GM18499 (cell line): Measurements from ENCODE around the gene KYNU.
"Not testable (repeated sequence)": the region's sequence is repeated elsewhere in the genome, so short reads cannot be mapped to it uniquely, and the experiment has no call there.

Experiments
- ATAC-seq: cut with Tn5 transposase; IDR thresholded peaks from one replicate; pipeline ENCODE4 v1.9.1; 2021; ENCODE audit warnings: moderate number of reproducible peaks; ENCODE audit not compliant: insufficient read depth, unreplicated experiment

Gene KYNU

DNA sequence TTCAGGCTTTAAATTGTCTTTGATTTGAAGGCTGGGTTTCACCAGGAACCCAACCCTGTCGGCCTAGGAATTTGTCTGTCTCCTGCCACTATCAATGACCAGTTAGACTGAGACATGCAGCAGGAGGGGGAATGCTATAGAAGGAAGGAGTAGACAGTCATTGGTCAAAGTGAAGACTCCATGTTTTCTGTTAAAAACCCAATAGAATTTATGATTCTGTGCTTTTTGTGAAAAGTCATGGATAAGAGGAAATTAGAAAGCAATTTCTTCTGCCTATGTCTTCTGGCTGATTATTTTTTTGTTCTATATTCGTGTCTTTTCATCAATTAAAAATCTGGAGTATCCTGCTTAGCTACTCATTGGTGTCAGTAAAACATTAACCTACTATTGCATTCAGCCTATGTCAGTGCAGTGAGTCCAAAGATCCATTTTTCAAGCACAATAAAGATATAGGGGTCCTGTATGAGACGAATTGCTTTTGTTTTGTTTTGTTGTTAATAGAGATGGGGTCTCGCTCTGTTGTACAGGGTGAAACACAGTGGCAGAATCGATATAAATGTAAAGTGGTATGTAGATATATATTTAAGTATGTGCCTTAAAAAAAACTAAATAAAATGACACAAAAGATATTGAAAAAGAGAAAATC is 7.9 kb upstream of the KYNU start:
- ATAC-seq = no peak

DNA sequence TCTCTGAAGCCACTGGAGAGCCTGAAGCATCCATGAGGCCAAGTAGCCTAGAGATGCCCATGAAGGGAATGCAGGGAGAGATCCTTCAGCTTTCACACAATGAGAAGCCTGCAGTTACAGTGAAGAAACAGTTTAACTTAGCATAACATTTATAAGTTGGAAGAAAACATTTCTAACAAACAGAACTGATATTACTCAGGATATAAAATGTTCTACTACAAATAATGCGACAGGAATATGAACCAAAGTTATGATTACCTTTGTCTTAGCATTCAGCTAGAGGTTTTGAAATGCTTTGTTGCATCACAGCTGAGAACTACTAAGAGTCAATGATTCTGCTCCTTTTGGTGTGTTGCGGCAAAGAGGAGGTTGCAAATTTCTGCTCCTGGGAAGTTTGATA is 6.9 kb upstream of the KYNU start:
- no peak for ATAC-seq

DNA sequence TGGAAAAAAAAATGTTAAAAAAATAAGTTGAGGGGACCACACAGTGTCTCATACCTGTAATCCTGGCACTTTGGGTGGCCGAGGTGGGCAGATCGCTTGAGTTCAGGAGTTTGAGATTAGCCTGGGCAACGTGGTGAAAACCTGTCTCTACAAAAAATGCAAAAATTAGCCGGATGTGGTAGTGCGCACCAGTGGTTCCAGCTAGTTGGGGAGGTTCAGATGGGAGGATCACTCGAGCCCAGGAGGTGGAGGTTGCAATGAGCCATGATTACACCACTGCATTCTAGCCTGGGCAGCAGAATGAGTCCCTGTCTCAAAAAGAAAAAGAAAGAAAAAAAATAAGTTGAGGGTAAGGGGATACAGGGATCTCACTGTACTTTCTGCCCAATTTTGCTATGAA is 6.1 kb upstream of the KYNU start:
- ATAC-seq = no peak

GRCh38 chr2:142872882-142873724 is 4.4 kb upstream of the KYNU start:
- ATAC-seq = no peak

DNA sequence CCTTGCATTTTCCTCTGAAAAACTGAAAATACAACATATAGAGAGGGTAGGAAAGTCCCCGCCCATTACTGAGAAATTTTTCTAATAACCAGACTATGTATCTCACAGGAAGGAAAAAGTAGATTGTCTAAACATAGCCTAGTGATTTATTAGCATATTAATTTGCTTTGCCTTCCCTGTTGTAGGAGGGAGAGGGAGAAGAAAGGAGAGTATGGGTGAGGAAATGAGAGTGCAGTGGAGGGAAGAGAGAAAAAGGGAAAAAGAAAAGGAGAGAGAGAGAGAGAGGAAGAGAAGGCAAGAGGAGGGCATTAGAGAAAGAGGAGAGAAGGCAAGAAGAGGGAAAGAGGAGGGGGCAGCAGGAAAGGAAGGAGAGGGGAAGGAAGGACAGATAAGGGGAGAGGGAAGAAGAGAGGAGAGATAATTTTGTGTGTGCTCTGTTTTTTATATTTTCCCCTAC is 3.6 kb upstream of the KYNU start:
- ATAC-seq = no peak

DNA sequence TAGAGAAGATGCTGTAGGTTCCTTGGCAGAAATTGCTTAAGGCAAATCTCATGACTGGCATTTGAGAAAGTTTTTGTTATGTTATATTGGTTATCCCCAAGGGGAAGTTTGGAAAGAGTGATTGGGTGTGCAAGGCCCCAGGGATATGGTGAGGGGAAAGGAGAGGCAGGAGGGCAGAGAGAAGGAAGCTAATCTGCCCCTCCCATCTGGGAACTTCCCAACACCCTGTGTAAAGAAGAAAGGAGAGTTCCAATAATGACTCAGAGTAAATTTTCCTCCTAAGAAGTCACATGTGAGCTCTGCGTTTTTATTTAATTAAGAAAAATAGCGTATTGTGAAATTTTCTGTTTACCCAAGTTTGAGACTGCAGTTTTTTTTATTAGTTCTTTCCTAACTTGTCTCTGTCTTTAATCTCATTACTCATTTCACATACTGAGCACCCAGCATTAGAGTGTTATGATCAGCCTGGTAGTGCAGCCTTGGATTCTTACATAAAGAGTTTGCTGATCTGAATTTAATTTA is 3.1 kb upstream of the KYNU start:
- no peak for ATAC-seq

DNA sequence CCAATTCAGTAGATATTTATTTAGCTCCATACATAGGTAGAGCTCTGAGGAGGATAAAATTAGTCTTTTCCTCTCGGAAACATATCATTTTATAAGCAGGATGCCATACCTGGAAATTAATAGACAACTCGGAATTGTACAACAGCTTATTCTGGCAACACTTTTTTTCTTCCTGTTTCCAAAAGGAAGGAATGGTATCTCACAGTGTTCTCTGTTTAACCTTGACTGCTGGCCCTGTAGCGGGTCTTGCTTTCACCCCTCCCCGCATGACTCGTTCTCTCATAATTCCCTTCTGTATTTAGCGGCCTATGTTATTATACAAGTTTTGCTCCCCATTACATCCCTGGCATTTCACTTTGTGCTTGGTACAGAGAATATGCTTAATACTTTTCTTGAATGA is 2.5 kb upstream of the KYNU start:
- no peak for ATAC-seq

- ATAC-seq = no peak
These were observed 1.8 kb upstream of the KYNU start for GRCh38 chr2:142875652-142876051.

- ATAC-seq = no peak
These were observed 1.0 kb upstream of the KYNU start for GRCh38 chr2:142876423-142876822.

DNA sequence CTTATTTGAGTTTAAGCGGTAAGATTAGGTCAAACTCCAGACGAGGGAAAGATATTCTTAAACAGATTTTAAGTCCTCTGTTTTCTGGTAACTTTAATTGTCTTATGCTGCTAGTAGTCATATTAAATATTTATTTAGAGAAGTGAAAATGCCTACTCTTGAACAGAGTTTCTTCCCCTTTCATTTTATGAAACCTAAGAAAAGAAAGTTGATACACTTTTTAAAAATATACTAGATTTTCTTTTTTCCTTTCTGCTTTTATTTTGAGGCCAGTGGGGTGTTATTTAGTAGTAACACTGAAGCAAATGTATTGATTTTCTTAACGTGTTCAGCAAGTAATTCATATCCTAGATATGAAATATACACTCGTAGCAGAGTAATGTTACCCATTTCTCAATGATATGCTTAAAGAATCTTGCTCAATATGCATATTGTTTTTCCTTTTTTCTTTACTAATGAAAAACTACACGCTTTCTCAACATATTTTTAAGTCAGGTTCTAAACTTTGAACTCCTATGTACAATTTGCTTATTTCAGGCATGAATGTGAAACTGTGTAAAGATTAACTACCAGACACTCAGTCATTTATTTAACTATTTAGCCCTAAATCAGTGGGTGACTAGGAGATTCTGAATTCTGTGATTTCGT is 691 bp downstream of the KYNU start:
- ATAC-seq = no peak

GRCh38 chr2:142879151-142879550 is 1.7 kb downstream of the KYNU start:
- ATAC-seq = no peak

- no peak for ATAC-seq
These were observed 2.8 kb downstream of the KYNU start for GRCh38 chr2:142880279-142880678.

- ATAC-seq = no peak
These were observed 4.2 kb downstream of the KYNU start for GRCh38 chr2:142881619-142882018.

DNA sequence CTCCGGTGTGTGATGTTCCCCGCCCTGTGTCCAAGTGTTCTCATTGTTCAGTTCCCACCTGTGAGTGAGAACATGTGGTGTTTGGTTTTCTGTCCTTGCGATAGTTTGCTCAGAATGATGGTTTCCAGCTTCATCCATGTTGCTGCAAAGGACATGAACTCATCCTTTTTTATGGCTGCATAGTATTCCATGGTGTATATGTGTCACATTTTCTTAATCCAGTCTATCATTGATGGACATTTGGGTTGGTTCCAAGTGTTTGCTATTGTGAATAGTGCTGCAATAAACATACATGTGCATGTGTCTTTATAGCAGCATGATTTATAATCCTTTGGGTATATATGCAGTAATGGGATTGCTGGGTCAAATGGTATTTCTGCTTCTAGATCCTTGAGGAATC is 5.0 kb downstream of the KYNU start:
- ATAC-seq = not testable (repeated sequence)

- ATAC-seq = no peak
These were observed 6.1 kb downstream of the KYNU start for GRCh38 chr2:142883526-142883925.

GRCh38 chr2:142885543-142885942 is 8.1 kb downstream of the KYNU start:
- no peak for ATAC-seq

DNA sequence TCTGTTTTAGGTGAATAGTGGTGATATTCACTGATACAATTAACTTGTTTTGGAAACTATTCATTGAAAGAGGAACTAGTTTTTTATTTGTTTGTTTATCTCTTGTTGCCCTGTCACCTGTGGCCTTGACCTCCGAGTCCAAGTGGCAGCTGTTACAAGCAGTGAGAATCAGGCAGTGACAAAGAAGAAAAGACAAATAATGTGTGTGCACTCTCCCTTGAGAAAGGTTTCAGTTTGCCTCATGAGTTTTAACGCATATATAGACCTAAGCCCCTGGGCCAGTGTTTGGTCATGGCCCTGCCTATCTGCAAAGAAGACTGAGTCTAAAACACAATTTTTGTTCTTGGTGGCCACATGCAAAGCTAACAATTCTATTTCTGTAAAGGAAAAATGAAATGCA is 15.3 kb downstream of the KYNU start:
- ATAC-seq = peak; percentile 99

DNA sequence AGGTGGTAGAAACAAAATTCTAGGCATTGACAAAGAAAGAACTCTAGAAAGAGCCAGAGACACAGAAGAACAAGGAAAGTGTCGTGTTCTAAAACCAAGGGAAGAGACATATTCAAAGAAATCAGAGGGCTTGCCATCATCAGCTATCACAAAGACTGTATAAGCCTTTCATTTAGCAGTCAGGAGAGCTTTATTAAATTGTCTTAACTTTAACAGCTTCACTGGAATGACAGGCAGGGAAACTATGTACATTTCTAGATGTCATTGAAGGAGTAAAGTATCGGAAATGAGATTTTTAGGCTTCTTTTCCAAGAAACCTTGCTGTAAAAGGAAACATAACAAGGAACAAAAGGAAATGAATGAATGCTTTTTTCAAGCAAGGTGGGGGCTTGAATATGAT is 15.8 kb downstream of the KYNU start:
- no peak for ATAC-seq

- ATAC-seq = no peak
These were observed 20.3 kb downstream of the KYNU start for GRCh38 chr2:142897807-142898206.

DNA sequence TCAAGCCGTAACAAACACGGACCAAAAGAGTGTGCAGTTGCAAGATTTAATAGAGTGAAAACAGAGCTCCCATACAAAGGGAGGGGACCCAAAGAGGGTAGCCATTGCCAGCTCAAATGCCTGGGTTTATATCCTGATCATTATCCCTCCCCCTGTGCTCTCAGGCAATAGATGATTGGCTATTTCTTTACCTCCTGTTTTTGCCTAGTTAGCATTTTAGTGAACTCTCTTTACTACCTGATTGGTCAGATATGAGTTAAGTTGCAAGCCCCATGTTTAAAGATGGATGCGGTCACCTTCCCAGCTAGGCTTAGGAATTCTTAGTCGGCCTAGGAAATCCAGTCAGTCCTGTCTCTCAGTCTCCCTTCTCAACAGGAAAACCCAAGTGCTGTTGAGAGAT is 22.9 kb downstream of the KYNU start:
- ATAC-seq = not testable (repeated sequence)

DNA sequence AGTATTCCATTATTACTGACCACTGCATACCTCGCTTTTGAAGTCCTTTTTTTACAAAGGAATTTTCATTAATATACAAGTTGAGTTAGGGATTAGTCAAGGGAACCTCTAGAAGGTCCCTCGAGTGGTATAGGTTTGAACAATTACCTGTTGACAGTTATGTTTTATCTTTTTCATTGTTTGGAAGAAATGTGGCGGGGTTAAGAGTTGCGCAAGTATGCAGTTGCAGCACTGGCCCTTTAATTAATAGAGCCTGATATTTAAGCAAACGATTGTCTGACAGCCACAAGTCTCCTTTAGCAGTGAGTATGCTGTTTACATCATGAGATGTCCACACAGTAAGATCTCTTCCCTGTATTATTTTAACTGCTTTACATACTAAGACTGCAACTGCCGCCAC is 24.3 kb downstream of the KYNU start:
- ATAC-seq = no peak
